MCF 10A (cell line): ENCODE data around the gene IL4R. TPM values are rescaled to one million over a fixed set of nuclear protein-coding genes. Genes with fewer than 3 reads are reported as not detected.
"Not testable (repeated sequence)": the region's sequence is repeated elsewhere in the genome, so short reads cannot be mapped to it uniquely, and the experiment has no call there.

Source experiments
- BruUV-seq: library from RNA; stranded (reverse); fragments of 400-500 nt; replicated peaks from 2 replicates; lab custom pipeline; 2021; lab: Mats Ljungman, UMichigan
- CTCF ChIA-PET: fragments of 300-600 bp; sonication (Branson Sonifier 250); formaldehyde crosslinking; extraction: SDS; loops from one replicate; lab custom pipeline; 2021; ENCODE audit warnings: antibody characterized with exemption, inconsistent platforms; lab: Yijun Ruan, JAX
- POLR2A ChIA-PET: fragments of 300-600, 350-650 bp; sonication (Branson Sonifier 250); formaldehyde crosslinking; extraction: SDS; loops from one replicate; lab custom pipeline; 2020; ENCODE audit warnings: antibody characterized with exemption, inconsistent platforms; lab: Yijun Ruan, JAX
- DNase-seq: peaks from one replicate; pipeline ENCODE4 v3.0.0-alpha.2; 2018; ENCODE audit not compliant: unreplicated experiment
- H3K27ac Mint-ChIP-seq: one replicate; pipeline ENCODE4 v1.8.0; 2022; ENCODE audit warnings: mild to moderate bottlenecking, low read depth, mixed read lengths; ENCODE audit not compliant: unreplicated experiment
- H3K27me3 Mint-ChIP-seq: one replicate; pipeline ENCODE4 v1.8.0; 2022; ENCODE audit warnings: mixed read lengths; ENCODE audit not compliant: insufficient read depth, unreplicated experiment
- H3K36me3 Mint-ChIP-seq: one replicate; pipeline ENCODE4 v1.8.0; 2022; ENCODE audit warnings: mild to moderate bottlenecking, moderate library complexity, mixed read lengths; ENCODE audit not compliant: insufficient read depth, unreplicated experiment
- H3K4me1 Mint-ChIP-seq: one replicate; pipeline ENCODE4 v1.8.0; 2022; ENCODE audit warnings: mixed read lengths; ENCODE audit not compliant: insufficient read depth, unreplicated experiment
- H3K4me3 Mint-ChIP-seq: one replicate; pipeline ENCODE4 v1.8.0; 2022; ENCODE audit warnings: mild to moderate bottlenecking, moderate library complexity, mixed read lengths; ENCODE audit not compliant: unreplicated experiment
- H3K9me3 Mint-ChIP-seq: one replicate; pipeline ENCODE4 v1.8.0; 2022; ENCODE audit warnings: mixed read lengths; ENCODE audit not compliant: unreplicated experiment
- intact Hi-C: fragments of 100-400 bp; cut with micrococcal nuclease; formaldehyde crosslinking; loops from 2 replicates; pipeline ENCODE4 v1.14.1; 2022
- total RNA-seq: library from RNA; stranded (reverse); gene quantifications from 2 replicates; pipeline ENCODE4 v1.2.3, GENCODE V29; 2022
- TF ChIP-seq, protein P1 (sequence below): fragments of 200-600 bp; IDR thresholded peaks from one replicate; pipeline ENCODE4 v1.8.0; 2022; ENCODE audit warnings: antibody characterized with exemption, mild to moderate bottlenecking; ENCODE audit not compliant: unreplicated experiment

The IL4R gene
- total RNA-seq, 1 experiment from 2014 or later, result 51.9 TPM

DNA sequence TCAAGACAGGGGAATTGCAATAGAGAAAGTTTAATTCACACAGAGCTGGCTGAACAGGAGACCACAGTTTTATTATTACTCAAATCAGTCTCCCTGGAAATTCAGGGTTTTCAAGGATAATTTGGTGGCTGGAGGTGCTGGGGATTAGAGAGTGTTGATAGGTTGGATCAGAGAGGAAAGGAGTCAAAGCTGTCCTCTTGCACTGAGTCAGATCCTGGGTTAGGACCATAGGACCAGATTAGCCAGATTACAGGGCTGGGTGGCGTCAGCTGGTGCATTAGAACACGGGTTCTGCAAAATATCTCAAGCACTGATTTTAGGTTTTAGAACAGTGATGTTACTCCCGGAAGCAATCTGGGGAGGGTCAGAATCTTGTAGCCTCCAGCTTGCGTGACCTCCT lies 43.4 kb upstream of the IL4R start:
- BruUV-seq, result no TSS peak
- peaks cover 5% of the 10 kb centered on the region for H3K36me3 Mint-ChIP-seq

DNA sequence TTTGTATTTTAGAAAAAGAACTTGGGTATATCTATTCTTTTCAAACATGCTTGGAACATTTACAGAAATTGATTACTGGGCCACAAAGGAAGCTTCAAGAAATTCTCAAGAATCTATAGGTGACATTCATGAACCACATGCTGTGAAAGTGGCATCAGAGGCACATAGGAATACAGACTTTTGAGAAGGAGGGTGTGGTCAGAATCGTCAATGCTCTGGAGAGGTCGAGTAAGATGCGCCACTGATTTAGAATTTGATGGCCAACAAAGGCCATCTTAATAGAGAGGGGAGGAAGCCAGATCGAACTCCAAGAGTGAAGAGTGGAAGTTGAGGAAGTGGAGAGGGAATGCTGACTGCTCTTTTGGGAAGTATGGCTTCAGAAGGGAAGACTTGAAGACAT lies 41.7 kb upstream of the IL4R start:
- no peak for DNase-seq
- Mint-ChIP-seq H3K27me3 (no peaks in the 10 kb centered on the region), H3K4me3 (no peak overlapping the region), H3K36me3 (no peaks in the 10 kb centered on the region), H3K4me1 (peaks cover 6% of the 10 kb centered on the region), H3K27ac (no peak overlapping the region), H3K9me3 (peaks cover 8% of the 10 kb centered on the region)
- BruUV-seq, result no TSS peak
- intact Hi-C loops, result no loop called here
- ChIA-PET CTCF (interaction anchor here (1.3 to 3.4 kb wide), 2 partner anchors 12 to 96 kb away, joined by 3 to 13 read pairs; no protein-coding TSS in a partner anchor), POLR2A (no interaction called here)
- TF ChIP-seq, protein P1, sequence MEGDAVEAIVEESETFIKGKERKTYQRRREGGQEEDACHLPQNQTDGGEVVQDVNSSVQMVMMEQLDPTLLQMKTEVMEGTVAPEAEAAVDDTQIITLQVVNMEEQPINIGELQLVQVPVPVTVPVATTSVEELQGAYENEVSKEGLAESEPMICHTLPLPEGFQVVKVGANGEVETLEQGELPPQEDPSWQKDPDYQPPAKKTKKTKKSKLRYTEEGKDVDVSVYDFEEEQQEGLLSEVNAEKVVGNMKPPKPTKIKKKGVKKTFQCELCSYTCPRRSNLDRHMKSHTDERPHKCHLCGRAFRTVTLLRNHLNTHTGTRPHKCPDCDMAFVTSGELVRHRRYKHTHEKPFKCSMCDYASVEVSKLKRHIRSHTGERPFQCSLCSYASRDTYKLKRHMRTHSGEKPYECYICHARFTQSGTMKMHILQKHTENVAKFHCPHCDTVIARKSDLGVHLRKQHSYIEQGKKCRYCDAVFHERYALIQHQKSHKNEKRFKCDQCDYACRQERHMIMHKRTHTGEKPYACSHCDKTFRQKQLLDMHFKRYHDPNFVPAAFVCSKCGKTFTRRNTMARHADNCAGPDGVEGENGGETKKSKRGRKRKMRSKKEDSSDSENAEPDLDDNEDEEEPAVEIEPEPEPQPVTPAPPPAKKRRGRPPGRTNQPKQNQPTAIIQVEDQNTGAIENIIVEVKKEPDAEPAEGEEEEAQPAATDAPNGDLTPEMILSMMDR, result no peak

More for the DNA sequence above, 43.4 kb upstream of the IL4R start:
- Mint-ChIP-seq H3K9me3 (peaks cover 8% of the 10 kb centered on the region), H3K27ac (no peak overlapping the region), H3K4me3 (no peak overlapping the region), H3K27me3 (no peaks in the 10 kb centered on the region), H3K4me1 (peaks cover 15% of the 10 kb centered on the region)
- no peak for DNase-seq
- CTCF ChIA-PET, result interaction anchor here (0.6 to 3.4 kb wide), 6 partner anchors 9 to 147 kb away, joined by 3 to 13 read pairs (median 3); no protein-coding TSS in a partner anchor
- TF ChIP-seq, protein P1, result no peak
- POLR2A ChIA-PET, result interaction anchor here (1.1 to 2.8 kb wide), 2 partner anchors 49 to 59 kb away, joined by 3 to 14 read pairs; no protein-coding TSS in a partner anchor
- intact Hi-C loops, result no loop called here

DNA sequence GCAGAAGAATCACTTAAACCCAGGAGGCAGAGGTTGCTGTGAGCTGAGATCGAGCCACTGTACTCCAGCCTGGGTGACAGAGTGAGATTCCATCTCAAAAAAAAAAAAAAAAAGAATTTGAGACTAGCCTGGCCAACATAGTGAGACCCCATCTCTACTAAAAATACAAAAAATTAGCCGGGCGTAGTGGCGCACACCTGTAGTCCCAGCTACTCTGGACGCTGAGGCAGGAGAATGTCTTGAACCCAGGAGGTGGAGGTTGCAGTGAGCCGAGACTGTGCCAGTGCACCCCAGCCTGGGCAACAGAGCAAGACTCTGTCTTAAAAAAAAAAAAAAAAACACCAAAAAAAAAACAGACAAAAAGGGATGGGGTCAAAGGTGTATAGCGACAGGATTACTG lies 41.1 kb upstream of the IL4R start:
- H3K27ac Mint-ChIP-seq, H3K4me3 Mint-ChIP-seq, H3K9me3 Mint-ChIP-seq, H3K27me3 Mint-ChIP-seq, intact Hi-C loops, H3K36me3 Mint-ChIP-seq, H3K4me1 Mint-ChIP-seq, DNase-seq, POLR2A ChIA-PET, BruUV-seq: not testable (repeated sequence)
- CTCF ChIA-PET, result interaction anchor here (1.2 kb wide), 1 partner anchor 8 kb away, joined by 3 read pairs; no protein-coding TSS in a partner anchor

DNA sequence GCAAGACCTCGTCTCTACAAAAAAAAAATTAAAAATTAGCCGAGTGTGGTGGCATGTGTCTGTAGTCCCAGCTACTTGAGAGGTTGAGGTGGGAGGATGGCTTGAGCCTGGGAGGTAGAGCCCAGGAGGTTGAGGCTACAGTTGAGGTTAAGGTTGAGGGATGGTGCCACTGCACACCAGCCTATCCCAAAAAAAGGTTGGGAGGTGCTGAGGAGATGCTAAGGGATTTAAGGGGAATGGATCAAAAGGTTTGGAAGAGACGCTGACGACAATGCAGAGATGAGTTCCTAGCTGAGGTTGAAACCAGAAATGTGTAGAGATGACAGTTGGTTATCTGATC lies 40.5 kb upstream of the IL4R start:
- no peaks in the 10 kb centered on the region for H3K27me3 Mint-ChIP-seq
- DNase-seq, result no peak
- no TSS peak for BruUV-seq
- no peak overlapping the region for H3K4me3 Mint-ChIP-seq
- no peak overlapping the region for H3K27ac Mint-ChIP-seq
- TF ChIP-seq, protein P1, result no peak
- H3K9me3 Mint-ChIP-seq, result peaks cover 8% of the 10 kb centered on the region
- H3K4me1 Mint-ChIP-seq, result peaks cover 6% of the 10 kb centered on the region
- ChIA-PET CTCF (interaction anchor here (1.2 to 2.4 kb wide), 3 partner anchors 8 to 39 kb away, joined by 3 to 6 read pairs (median 3); no protein-coding TSS in a partner anchor), POLR2A (interaction anchor here (1.7 kb wide), 1 partner anchor 10 kb away, joined by 4 read pairs; no protein-coding TSS in a partner anchor)
- H3K36me3 Mint-ChIP-seq, result no peaks in the 10 kb centered on the region
- intact Hi-C loops, result no loop called here
